ENCODE data around the gene HOXB5. TPM values are rescaled to one million over a fixed set of nuclear protein-coding genes. Genes with fewer than 3 reads are reported as not detected.

HOXB5 gene
- total RNA-seq, 1 experiment from 2014 or later = not detected

- peaks cover 13 to 24% of the 10 kb centered on the region in 2 experiments for H3K4me1 Mint-ChIP-seq
- H3K79me2 ChIP-seq (ENCODE audit: insufficient read depth, low read length) = no peaks in the 10 kb centered on the region
- no peak for TF ChIP-seq CTCF (conservative IDR thresholded peaks at IDR 0.05)
These were observed 9.3 kb downstream of the HOXB5 start for GRCh38 chr17:48584223-48584741.

More at GRCh38 chr17:48584223-48584741, 9.3 kb downstream of the HOXB5 start:
- H4K8ac ChIP-seq (replicated peaks; ENCODE audit: insufficient read length, low read depth, low read length) = no peak overlapping the region
- Mint-ChIP-seq H3K4me3 (no peak overlapping the region), H3K36me3 (ENCODE audit: insufficient read depth in 1 of 3, low read depth in 3 of 3) (no peaks in the 10 kb centered on the region; a peak in 2 of 7 replicates), H3K9me3 (peaks cover 5 to 21% of the 10 kb centered on the region in 2 experiments; a peak in 4 of 5 replicates), H3K27ac (peak overlapping the region in 1 of 3 experiments; percentile 30; a peak in 1 of 7 replicates), H3K27me3 (ENCODE audit: low read depth) (peaks cover 100% of the 10 kb centered on the region)
- H3K4me2 ChIP-seq (ENCODE audit: insufficient read depth, insufficient read length, low read length) = no peak overlapping the region
- no peak overlapping the region for H3K27ac ChIP-seq (ENCODE audit: insufficient read length, low read depth, low read length)
- H3K18ac ChIP-seq (ENCODE audit: insufficient read length, low read depth, low read length) = no peak overlapping the region
- no peak overlapping the region for H2BK20ac ChIP-seq (ENCODE audit: low read depth, low read length, poor library complexity, severe bottlenecking)
- H3K79me1 ChIP-seq (ENCODE audit: insufficient read depth, low read depth, low read length, poor library complexity, severe bottlenecking) = no peaks in the 10 kb centered on the region
- H3K23ac ChIP-seq (ENCODE audit: insufficient read length, low read depth, low read length) = no peak overlapping the region
- H3K4ac ChIP-seq (ENCODE audit: low read depth, low read length) = no peak overlapping the region
- no CpG with 5 or more reads among the region's 2 CpGs for WGBS (ENCODE audit: extremely low coverage, insufficient read length, low lambda C conversion rate)
- no peak overlapping the region for H2BK15ac ChIP-seq (ENCODE audit: low read depth, low read length)
- H3K23me2 ChIP-seq (ENCODE audit: insufficient read length, low read depth, low read length, poor library complexity, severe bottlenecking) = peaks cover 3% of the 10 kb centered on the region
- no peak overlapping the region for H3K56ac ChIP-seq (ENCODE audit: insufficient read length, low read depth, low read length)
- no peak overlapping the region for H3K14ac ChIP-seq (ENCODE audit: insufficient read depth, low read length)
- H2BK120ac ChIP-seq (ENCODE audit: low read depth, low read length, poor library complexity, severe bottlenecking) = no peak overlapping the region
- no peak overlapping the region for H2BK12ac ChIP-seq (ENCODE audit: insufficient read length, low read depth, low read length)
- no peak overlapping the region for H2AK5ac ChIP-seq (ENCODE audit: insufficient read length, low read length)
- peaks cover 100% of the 10 kb centered on the region for H3K27me3 ChIP-seq (ENCODE audit: insufficient read depth, low read length)
- no peak overlapping the region for H2AFZ ChIP-seq (ENCODE audit: low read length)
- no peak overlapping the region for H2BK5ac ChIP-seq (ENCODE audit: insufficient read length, low read length)
- DNase-seq = no peak
- no peaks in the 10 kb centered on the region for H4K20me1 ChIP-seq (ENCODE audit: control insufficient read depth, insufficient read depth, insufficient read length)
- H3K4me1 ChIP-seq (ENCODE audit: insufficient read depth, low read length) = no peaks in the 10 kb centered on the region
- H4K5ac ChIP-seq (ENCODE audit: insufficient read length, low read depth, low read length) = no peak overlapping the region
- H4K91ac ChIP-seq (ENCODE audit: insufficient read length, low read depth, low read length) = no peak overlapping the region
- H3K9me3 ChIP-seq (ENCODE audit: control insufficient read depth, low read depth, low read length) = no peaks in the 10 kb centered on the region
- H3T11ph ChIP-seq (ENCODE audit: low read length) = no peak overlapping the region
- no peak overlapping the region for H3K9ac ChIP-seq (ENCODE audit: extremely low read depth, insufficient read length, low read length)
